KMS-11 (cell line): ENCODE results near the gene TAAR6.

ENCODE experiments used
- H2AFZ ChIP-seq: fragments of 200-600 bp; sonication (generic); 2 replicates; pipeline ENCODE4 v1.6.1; 2016; ENCODE audit warnings: antibody characterized with exemption, mixed run types, low read depth
- H3K27ac ChIP-seq: fragments of 200-600 bp; sonication (generic); 2 replicates; pipeline ENCODE4 v1.6.1; 2016; ENCODE audit warnings: mild to moderate bottlenecking, mixed run types
- H3K27me3 ChIP-seq: fragments of 200-600 bp; sonication (generic); 2 replicates; pipeline ENCODE4 v1.6.1; 2017; ENCODE audit warnings: mild to moderate bottlenecking, low read depth, mixed run types, moderate library complexity; ENCODE audit not compliant: insufficient read depth
- H3K36me3 ChIP-seq: fragments of 200-600 bp; sonication (generic); 2 replicates; pipeline ENCODE4 v1.6.1; 2017; ENCODE audit warnings: mild to moderate bottlenecking, mixed run types; ENCODE audit not compliant: insufficient read depth
- H3K4me1 ChIP-seq: fragments of 200-600 bp; sonication (generic); 2 replicates; pipeline ENCODE4 v1.6.1; 2016; ENCODE audit warnings: mild to moderate bottlenecking, low read depth, mixed run types; ENCODE audit not compliant: poor library complexity, severe bottlenecking
- H3K4me2 ChIP-seq: fragments of 200-600 bp; sonication (generic); 2 replicates; pipeline ENCODE4 v1.7.0; 2016; ENCODE audit warnings: mild to moderate bottlenecking, mixed run types
- H3K4me3 ChIP-seq: fragments of 200-600 bp; sonication (generic); IDR thresholded peaks from 2 replicates; pipeline ENCODE4 v1.6.1; 2017; ENCODE audit warnings: low read depth, low read length, mixed read lengths; ENCODE audit not compliant: insufficient read depth
- H3K79me2 ChIP-seq: fragments of 200-600 bp; sonication (generic); 2 replicates; pipeline ENCODE4 v1.6.1; 2016; ENCODE audit warnings: low read depth, mixed run types; ENCODE audit not compliant: insufficient read depth
- H3K9ac ChIP-seq: fragments of 200-600 bp; sonication (generic); 2 replicates; pipeline ENCODE4 v1.6.1; 2016; ENCODE audit warnings: mild to moderate bottlenecking, mixed run types
- H4K20me1 ChIP-seq: fragments of 200-600 bp; sonication (generic); 2 replicates; pipeline ENCODE4 v1.6.1; 2016; ENCODE audit warnings: mild to moderate bottlenecking, mixed run types; ENCODE audit not compliant: insufficient read depth
- CTCF ChIP-seq: fragments of 200-600 bp; sonication (generic); conservative IDR thresholded peaks from 2 replicates; pipeline ENCODE4 v1.6.1; 2017; ENCODE audit warnings: low read depth, mild to moderate bottlenecking, antibody characterized with exemption, low read length, moderate library complexity, mixed read lengths

The TAAR6 gene

GRCh38 chr6:132569170-132569569 is 952 bp upstream of the TAAR6 start:
- H2AFZ ChIP-seq, result no peak overlapping the region
- no peaks in the 10 kb centered on the region for H3K36me3 ChIP-seq

GRCh38 chr6:132571774-132572173 is 1.7 kb downstream of the TAAR6 start:
- H3K4me3 ChIP-seq, result no peak overlapping the region
- no peaks in the 10 kb centered on the region for H3K36me3 ChIP-seq
- peaks cover 4% of the 10 kb centered on the region for H3K4me1 ChIP-seq
- TF ChIP-seq CTCF, result no peak
- H3K9ac ChIP-seq, result no peak overlapping the region
- no peak overlapping the region for H3K4me2 ChIP-seq
- no peaks in the 10 kb centered on the region for H4K20me1 ChIP-seq
- H3K79me2 ChIP-seq, result no peaks in the 10 kb centered on the region
- H2AFZ ChIP-seq, result no peak overlapping the region
- no peak overlapping the region for H3K27ac ChIP-seq
- H3K27me3 ChIP-seq, result no peaks in the 10 kb centered on the region

More at GRCh38 chr6:132569170-132569569, 952 bp upstream of the TAAR6 start:
- Histone ChIP-seq H3K4me3 (no peak overlapping the region), H3K27ac (no peak overlapping the region), H3K4me1 (peaks cover 4% of the 10 kb centered on the region), H3K9ac (no peak overlapping the region), H4K20me1 (no peaks in the 10 kb centered on the region), H3K27me3 (no peaks in the 10 kb centered on the region), H3K79me2 (no peaks in the 10 kb centered on the region), H3K4me2 (no peak overlapping the region)
- TF ChIP-seq CTCF, result no peak

GRCh38 chr6:132584698-132585097 is 14.6 kb downstream of the TAAR6 start:
- no peak overlapping the region for H3K9ac ChIP-seq
- H3K27ac ChIP-seq, result no peak overlapping the region
- no peak overlapping the region for H3K4me2 ChIP-seq
- no peaks in the 10 kb centered on the region for H4K20me1 ChIP-seq
- no peaks in the 10 kb centered on the region for H3K36me3 ChIP-seq
- no peaks in the 10 kb centered on the region for H3K79me2 ChIP-seq
- H3K27me3 ChIP-seq, result no peaks in the 10 kb centered on the region
- no peak overlapping the region for H2AFZ ChIP-seq
- no peaks in the 10 kb centered on the region for H3K4me1 ChIP-seq
- H3K4me3 ChIP-seq, result no peak overlapping the region
- TF ChIP-seq CTCF, result no peak

GRCh38 chr6:132587424-132587823 is 17.3 kb downstream of the TAAR6 start:
- no peak overlapping the region for H3K27ac ChIP-seq
- H3K27me3 ChIP-seq, result no peaks in the 10 kb centered on the region
- TF ChIP-seq CTCF, result no peak

More at GRCh38 chr6:132587424-132587823, 17.3 kb downstream of the TAAR6 start:
- Histone ChIP-seq H3K36me3 (no peaks in the 10 kb centered on the region), H3K4me2 (no peak overlapping the region), H3K4me1 (no peaks in the 10 kb centered on the region), H4K20me1 (no peaks in the 10 kb centered on the region), H2AFZ (no peak overlapping the region), H3K9ac (no peak overlapping the region), H3K4me3 (no peak overlapping the region), H3K79me2 (no peaks in the 10 kb centered on the region)
